OCI-LY3 (cell line): Measurements from ENCODE around the gene WDR27.

Experiments used
- CTCF ChIP-seq: fragments of 200-600, 300-600 bp; sonication (generic); IDR thresholded peaks from 2 replicates; pipeline ENCODE4 v1.5.1; 2014; ENCODE audit warnings: antibody characterized with exemption, low read length, low read depth
- EZH2phosphoT487 ChIP-seq: fragments of 200-600 bp; shearing (Covaris generic); IDR thresholded peaks from 2 replicates; pipeline ENCODE4 v1.6.1; 2018; ENCODE audit warnings: antibody characterized with exemption, mixed run types, low read depth

- TF ChIP-seq CTCF (no peak), EZH2phosphoT487 (no peak)
These were observed 211.6 kb downstream of the WDR27 start for GRCh38 chr6:169490246-169490641.
